Brain microvascular endothelial cell (primary cell): ENCODE results near the gene THSD7B.

Source experiments
- DNase-seq: peaks from one replicate; pipeline ENCODE4 v3.0.0-alpha.2; 2020
- H3K27ac ChIP-seq: fragments of 250-450 bp; sonication (Bioruptor Pico); 2 replicates; pipeline ENCODE4 v1.5.1; 2020; ENCODE audit warnings: mild to moderate bottlenecking, moderate library complexity
- H3K27me3 ChIP-seq: fragments of 250-450 bp; sonication (Bioruptor Pico); replicated peaks from 2 replicates; pipeline ENCODE4 v1.5.1; 2020; ENCODE audit warnings: mild to moderate bottlenecking
- H3K36me3 ChIP-seq: fragments of 250-450 bp; sonication (Bioruptor Pico); replicated peaks from 2 replicates; pipeline ENCODE4 v1.5.1; 2020; ENCODE audit warnings: mild to moderate bottlenecking
- H3K4me3 ChIP-seq: 2 replicates; pipeline ENCODE4 v1.5.1; 2011; ENCODE audit warnings: low read depth, mild to moderate bottlenecking, control low read depth, low read length, moderate library complexity
- CTCF ChIP-seq: IDR thresholded peaks from 2 replicates; pipeline ENCODE4 v1.5.1; 2011; ENCODE audit warnings: low read depth, mild to moderate bottlenecking, moderate library complexity, low read length, control low read depth, inconsistent platforms; ENCODE audit errors: missing control alignments
- in situ Hi-C: cut with HindIII; loops from 2 replicates; pipeline ENCODE4 v1.10.0; 2017; ENCODE audit warnings: low sequenced_read_pairs, low pct_ligation_motif_present

THSD7B gene

GRCh38 chr2:137672989-137673552 lies 907.7 kb downstream of the THSD7B start:
- H3K4me3 ChIP-seq, result no peak overlapping the region

DNA sequence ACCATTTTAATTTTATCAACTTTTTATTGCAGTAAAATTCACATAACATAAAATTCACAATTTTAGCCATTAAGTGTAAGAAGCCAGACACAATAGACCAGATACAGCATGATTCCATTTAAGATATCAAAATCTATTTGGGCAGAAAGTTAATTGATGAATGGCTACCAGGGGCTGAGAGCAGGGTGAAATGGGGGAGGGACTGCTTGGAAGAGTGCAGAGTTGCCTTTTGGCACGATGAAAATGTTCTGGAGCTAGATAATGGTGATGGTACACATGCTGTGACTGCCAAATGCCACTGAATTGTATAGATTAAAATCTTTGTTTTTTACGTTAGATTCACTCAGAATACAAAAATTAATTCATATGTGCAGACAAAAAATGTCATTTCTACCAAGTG lies 909.6 kb downstream of the THSD7B start:
- Histone ChIP-seq H3K27me3 (no peaks in the 10 kb centered on the region), H3K36me3 (no peaks in the 10 kb centered on the region), H3K4me3 (no peak overlapping the region), H3K27ac (no peak overlapping the region)
- DNase-seq, result no peak
- no peak for TF ChIP-seq CTCF
- in situ Hi-C loops, result no loop called here

More at GRCh38 chr2:137672989-137673552, 907.7 kb downstream of the THSD7B start:
- no peaks in the 10 kb centered on the region for H3K36me3 ChIP-seq
- H3K27me3 ChIP-seq, result no peaks in the 10 kb centered on the region
- DNase-seq, result no peak
- H3K27ac ChIP-seq, result no peak overlapping the region
- no peak for TF ChIP-seq CTCF
- in situ Hi-C loops, result no loop called here

DNA sequence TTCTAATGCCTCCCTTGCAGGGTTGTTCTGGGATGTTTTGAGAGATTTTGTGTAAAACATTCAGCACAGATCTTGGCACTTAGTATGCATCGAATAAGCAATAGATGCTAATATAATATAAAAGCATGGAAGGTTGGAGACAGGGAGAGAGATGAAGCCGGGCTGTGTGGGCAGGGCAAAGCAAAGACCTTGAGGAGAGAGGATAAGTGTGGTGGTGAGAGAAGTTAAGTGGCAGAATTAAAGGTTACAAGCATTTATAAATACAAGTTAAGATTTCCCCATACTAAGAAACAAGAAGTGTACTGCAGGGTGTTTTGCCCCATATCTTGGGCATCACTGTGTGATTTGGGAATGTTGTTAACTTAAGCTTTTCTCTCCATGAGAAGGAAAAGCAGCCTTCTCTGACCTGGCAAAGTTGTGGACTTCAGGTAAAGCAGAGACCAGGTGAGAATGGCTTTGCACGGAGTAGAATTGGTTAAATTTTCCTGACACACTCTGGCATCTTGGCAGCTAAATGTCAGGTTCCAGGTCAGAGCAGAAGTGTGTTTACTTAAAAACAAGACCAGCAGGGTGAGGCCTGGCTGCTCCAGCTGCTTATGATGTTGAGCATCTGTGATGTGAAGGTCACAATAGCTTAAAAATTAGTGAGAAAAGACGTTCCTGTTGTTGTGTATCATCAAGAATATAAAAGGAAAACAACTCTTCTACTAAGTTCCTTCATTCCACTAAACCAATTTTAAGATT lies 910.4 kb downstream of the THSD7B start:
- DNase-seq, result no peak
- H3K27me3 ChIP-seq, result no peaks in the 10 kb centered on the region
- no peak for TF ChIP-seq CTCF
- no peak overlapping the region for H3K27ac ChIP-seq
- no peak overlapping the region for H3K4me3 ChIP-seq
- in situ Hi-C loops, result no loop called here
- no peaks in the 10 kb centered on the region for H3K36me3 ChIP-seq

DNA sequence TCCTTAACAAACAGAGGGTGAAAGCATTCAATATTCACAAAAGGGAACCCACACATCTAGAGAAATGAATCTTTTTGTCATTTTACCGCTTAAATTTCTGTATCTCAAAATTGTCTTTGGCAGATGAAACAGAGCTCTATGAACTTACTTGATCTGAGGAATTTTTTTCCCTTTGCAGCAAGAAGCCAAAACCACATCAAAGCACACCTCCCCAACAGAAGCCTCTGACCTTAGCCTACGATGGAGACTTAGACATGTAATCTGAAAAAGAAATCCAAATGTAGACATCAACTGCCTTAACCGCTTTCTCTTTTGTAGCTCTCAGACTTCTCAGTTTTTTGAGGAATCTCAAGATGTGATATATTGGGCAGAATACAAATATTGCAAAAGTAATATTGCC lies 911.0 kb downstream of the THSD7B start:
- TF ChIP-seq CTCF, result no peak
- no peaks in the 10 kb centered on the region for H3K27me3 ChIP-seq
- no peak overlapping the region for H3K4me3 ChIP-seq
- no peak overlapping the region for H3K27ac ChIP-seq
- no peak for DNase-seq
- H3K36me3 ChIP-seq, result no peaks in the 10 kb centered on the region
- in situ Hi-C loops, result no loop called here

- in situ Hi-C loops, result no loop called here
- Histone ChIP-seq H3K27me3 (no peaks in the 10 kb centered on the region), H3K4me3 (no peak overlapping the region), H3K36me3 (no peaks in the 10 kb centered on the region), H3K27ac (no peak overlapping the region)
- TF ChIP-seq CTCF, result no peak
- no peak for DNase-seq
Measured at GRCh38 chr2:137677466-137677865, 912.1 kb downstream of the THSD7B start.
